ENCODE results near the gene REST. TPM values are rescaled to one million over a fixed set of nuclear protein-coding genes. Genes with fewer than 3 reads are reported as not detected.

REST gene
- total RNA-seq, result 25.2 and 33.0 TPM in 2 replicates
- 29.3 and 30.5 TPM in 2 replicates for polyA plus RNA-seq
- polyA plus RNA-seq (2012), result 9.7 and 12.6 TPM in 2 replicates
- 9.3 and 20.4 TPM in 2 replicates for polyA minus RNA-seq (ENCODE audit: low replicate concordance)

- H2AFZ ChIP-seq (ENCODE audit: low read length), result peak within 1 kb of the TSS; percentile 72
- H3K9ac ChIP-seq (ENCODE audit: insufficient read depth, low read length), result peak within 1 kb of the TSS; percentile 81
- H3K9me3 ChIP-seq (ENCODE audit: control insufficient read depth, insufficient read depth, low read depth, low read length), result no peaks in the 10 kb centered on the region
- peak; percentile 64 to 67 for DNase-seq (ENCODE audit: low read depth in 2 of 2)
- no peaks in the 10 kb centered on the region for H4K20me1 ChIP-seq (ENCODE audit: control insufficient read depth, extremely low read depth, insufficient read depth, low read length)
- H3K27ac ChIP-seq (ENCODE audit: insufficient read depth, low read length), result peak within 1 kb of the TSS; percentile 60
- H3K4me2 ChIP-seq (ENCODE audit: extremely low read depth, insufficient read depth, low read length), result peak within 1 kb of the TSS; percentile 88
- H3K4me3 ChIP-seq (replicated peaks in 1 of 4; ENCODE audit: control extremely low read depth in 1 of 4, insufficient read depth in 1 of 4, low read depth in 3 of 4, low read length in 4 of 4), result peak within 1 kb of the TSS; percentile 56 to 92 (median 82)
- H3K36me3 ChIP-seq (ENCODE audit: control insufficient read depth, insufficient read depth, low read length), result no peaks in the 10 kb centered on the region
- TF ChIP-seq CTCF (conservative IDR thresholded peaks at IDR 0.05 in 1 of 2, IDR thresholded peaks at IDR 0.05 in 1 of 2; ENCODE audit: low read depth in 1 of 2, low read length in 2 of 2) (no peak), EZH2 (IDR thresholded peaks at IDR 0.05; ENCODE audit: low read length, missing control alignments) (no peak)
- H3K27me3 ChIP-seq (ENCODE audit: control insufficient read depth, insufficient read depth, low read length), result peaks cover 7% of the 10 kb centered on the region
- peaks cover 2% of the 10 kb centered on the region for H3K4me1 ChIP-seq (ENCODE audit: control insufficient read depth, extremely low read depth, insufficient read depth, low read length)
- H3K79me2 ChIP-seq (ENCODE audit: control insufficient read depth, insufficient read depth, low read length), result peaks cover 34% of the 10 kb centered on the region
These were observed at the start of gene REST for GRCh38 chr4:56907489-56908205. REST (plus strand) TSS chr4:56907900; CDS start chr4:56910639, 2,739 bp downstream.

GRCh38 chr4:56859841-56860240 is 47.9 kb upstream of the REST start:
- Histone ChIP-seq H4K20me1 (ENCODE audit: control insufficient read depth, extremely low read depth, insufficient read depth, low read length) (no peaks in the 10 kb centered on the region), H3K27ac (ENCODE audit: insufficient read depth, low read length) (no peak overlapping the region), H3K4me2 (ENCODE audit: extremely low read depth, insufficient read depth, low read length) (no peak overlapping the region), H2AFZ (ENCODE audit: low read length) (no peak overlapping the region), H3K9me3 (ENCODE audit: control insufficient read depth, insufficient read depth, low read depth, low read length) (no peaks in the 10 kb centered on the region), H3K9ac (ENCODE audit: insufficient read depth, low read length) (no peak overlapping the region), H3K4me1 (ENCODE audit: control insufficient read depth, extremely low read depth, insufficient read depth, low read length) (no peaks in the 10 kb centered on the region), H3K27me3 (ENCODE audit: control insufficient read depth, insufficient read depth, low read length) (peaks cover 9% of the 10 kb centered on the region), H3K36me3 (ENCODE audit: control insufficient read depth, insufficient read depth, low read length) (no peaks in the 10 kb centered on the region), H3K4me3 (replicated peaks in 1 of 4; ENCODE audit: control extremely low read depth in 1 of 4, insufficient read depth in 1 of 4, low read depth in 3 of 4, low read length in 4 of 4) (no peak overlapping the region), H3K79me2 (ENCODE audit: control insufficient read depth, insufficient read depth, low read length) (no peaks in the 10 kb centered on the region)
- TF ChIP-seq CTCF (conservative IDR thresholded peaks at IDR 0.05 in 1 of 2, IDR thresholded peaks at IDR 0.05 in 1 of 2; ENCODE audit: low read depth in 1 of 2, low read length in 2 of 2) (no peak), EZH2 (IDR thresholded peaks at IDR 0.05; ENCODE audit: low read length, missing control alignments) (no peak)
- DNase-seq (ENCODE audit: low read depth in 2 of 2), result no peak

GRCh38 chr4:56860781-56861180 is 46.9 kb upstream of the REST start:
- no peak for TF ChIP-seq CTCF (conservative IDR thresholded peaks at IDR 0.05 in 1 of 2, IDR thresholded peaks at IDR 0.05 in 1 of 2; ENCODE audit: low read depth in 1 of 2, low read length in 2 of 2)
- TF ChIP-seq EZH2 (IDR thresholded peaks at IDR 0.05; ENCODE audit: low read length, missing control alignments), result no peak
- Histone ChIP-seq H2AFZ (ENCODE audit: low read length) (no peak overlapping the region), H3K4me3 (replicated peaks in 1 of 4; ENCODE audit: control extremely low read depth in 1 of 4, insufficient read depth in 1 of 4, low read depth in 3 of 4, low read length in 4 of 4) (no peak overlapping the region), H3K27ac (ENCODE audit: insufficient read depth, low read length) (no peak overlapping the region), H3K9ac (ENCODE audit: insufficient read depth, low read length) (no peak overlapping the region), H3K27me3 (ENCODE audit: control insufficient read depth, insufficient read depth, low read length) (peaks cover 9% of the 10 kb centered on the region), H3K9me3 (ENCODE audit: control insufficient read depth, insufficient read depth, low read depth, low read length) (no peaks in the 10 kb centered on the region), H3K79me2 (ENCODE audit: control insufficient read depth, insufficient read depth, low read length) (no peaks in the 10 kb centered on the region), H3K4me1 (ENCODE audit: control insufficient read depth, extremely low read depth, insufficient read depth, low read length) (no peaks in the 10 kb centered on the region), H4K20me1 (ENCODE audit: control insufficient read depth, extremely low read depth, insufficient read depth, low read length) (no peaks in the 10 kb centered on the region), H3K4me2 (ENCODE audit: extremely low read depth, insufficient read depth, low read length) (no peak overlapping the region), H3K36me3 (ENCODE audit: control insufficient read depth, insufficient read depth, low read length) (no peaks in the 10 kb centered on the region)
- no peak for DNase-seq (ENCODE audit: low read depth in 2 of 2)

Measured in fibroblast of lung (primary cell).